WTC11 (cell line): ENCODE results near the gene LARP4B. TPM values are rescaled to one million over a fixed set of nuclear protein-coding genes. Genes with fewer than 3 reads are reported as not detected.

Experiments
- ATAC-seq: fragments of 200-7000 bp; cut with Tn5 transposase; 2 replicates; pipeline ENCODE4 v1.10.0; 2021; ENCODE audit warnings: mild to moderate bottlenecking, moderate library complexity
- CTCF ChIA-PET: fragments of 300-600 bp; sonication (Branson Sonifier 250); formaldehyde crosslinking; loops from one replicate; lab custom pipeline; 2021; ENCODE audit warnings: antibody characterized with exemption; lab: Charles Lee
- POLR2A ChIA-PET: fragments of 350-600 bp; sonication (Branson Sonifier 250); formaldehyde crosslinking; loops from one replicate; lab custom pipeline; 2021; ENCODE audit warnings: antibody characterized with exemption; lab: Charles Lee
- DNase-seq: peaks from one replicate; pipeline ENCODE4 v3.0.0; 2021; ENCODE audit warnings: low spot score
- H3K27ac Mint-ChIP-seq: 2 replicates; pipeline ENCODE4 v1.8.0; 2021; ENCODE audit warnings: mixed read lengths
- H3K27me3 Mint-ChIP-seq: 2 replicates; pipeline ENCODE4 v1.8.0; 2021; ENCODE audit warnings: low read depth, mild to moderate bottlenecking, moderate library complexity, mixed read lengths
- H3K36me3 Mint-ChIP-seq: 2 replicates; pipeline ENCODE4 v1.8.0; 2021; ENCODE audit warnings: mixed read lengths
- H3K4me1 Mint-ChIP-seq: 2 replicates; pipeline ENCODE4 v1.8.0; 2022; ENCODE audit warnings: mixed read lengths
- H3K4me3 Mint-ChIP-seq: 2 replicates; pipeline ENCODE4 v1.8.0; 2021; ENCODE audit warnings: mild to moderate bottlenecking, moderate library complexity, mixed read lengths
- H3K9me3 Mint-ChIP-seq: 2 replicates; pipeline ENCODE4 v1.8.0; 2021; ENCODE audit warnings: mixed read lengths
- EMX1 ChIP-seq: fragments of 250-450 bp; sonication (Bioruptor Pico); IDR thresholded peaks from 2 replicates; pipeline ENCODE4 v1.8.0; 2021; ENCODE audit warnings: mild to moderate bottlenecking
- FOXJ3 ChIP-seq: sonication (generic); formaldehyde crosslinking; IDR thresholded peaks from 2 replicates; pipeline ENCODE4 v1.9.0; 2021; ENCODE audit warnings: missing genetic modification reagents, mild to moderate bottlenecking, borderline replicate concordance
- GTF2I ChIP-seq: fragments of 250-450 bp; sonication (Bioruptor Pico); conservative IDR thresholded peaks from 2 replicates; pipeline ENCODE4 v1.4.0; 2021; ENCODE audit warnings: mild to moderate bottlenecking
- MYBL2 ChIP-seq: sonication (generic); formaldehyde crosslinking; IDR thresholded peaks from 2 replicates; pipeline ENCODE4 v1.8.1; 2023; ENCODE audit warnings: mild to moderate bottlenecking, moderate library complexity, missing genetic modification reagents
- NR1H2 ChIP-seq: sonication (generic); formaldehyde crosslinking; IDR thresholded peaks from 2 replicates; pipeline ENCODE4 v1.9.0; 2021; ENCODE audit warnings: mild to moderate bottlenecking, moderate library complexity, missing genetic modification reagents
- SP1 ChIP-seq: sonication (generic); formaldehyde crosslinking; conservative IDR thresholded peaks from 2 replicates; pipeline ENCODE4 v1.8.1; 2022; ENCODE audit warnings: missing genetic modification reagents
- ZBTB21 ChIP-seq: sonication (generic); formaldehyde crosslinking; IDR thresholded peaks from 2 replicates; pipeline ENCODE4 v1.8.1; 2023; ENCODE audit warnings: mild to moderate bottlenecking, missing genetic modification reagents, borderline replicate concordance
- ZNF121 ChIP-seq: sonication (generic); formaldehyde crosslinking; IDR thresholded peaks from 2 replicates; pipeline ENCODE4 v1.8.0; 2023; ENCODE audit warnings: missing genetic modification reagents
- ZNF232 ChIP-seq: sonication (generic); formaldehyde crosslinking; IDR thresholded peaks from 2 replicates; pipeline ENCODE4 v1.8.0; 2022; ENCODE audit warnings: mild to moderate bottlenecking, missing genetic modification reagents
- total RNA-seq: library from RNA; stranded (reverse); gene quantifications from 3 replicates; pipeline ENCODE4 v1.2.3, GENCODE V29; 2021
- TF ChIP-seq, protein P1 (sequence below): sonication (generic); formaldehyde crosslinking; IDR thresholded peaks from 2 replicates; pipeline ENCODE4 v1.8.0; 2023; ENCODE audit warnings: missing genetic modification reagents, mild to moderate bottlenecking, borderline replicate concordance
- TF ChIP-seq, protein P2 (sequence below): sonication (generic); formaldehyde crosslinking; IDR thresholded peaks from 2 replicates; pipeline ENCODE4 v1.8.1; 2023; ENCODE audit warnings: mild to moderate bottlenecking, missing genetic modification reagents, borderline replicate concordance
- TF ChIP-seq, protein P3 (sequence below): sonication (generic); formaldehyde crosslinking; IDR thresholded peaks from 2 replicates; pipeline ENCODE4 v1.8.1; 2023; ENCODE audit warnings: mild to moderate bottlenecking, missing genetic modification reagents, moderate library complexity
- TF ChIP-seq, protein P4 (sequence below): sonication (generic); formaldehyde crosslinking; IDR thresholded peaks from 2 replicates; pipeline ENCODE4 v1.8.0; 2023; ENCODE audit warnings: mild to moderate bottlenecking, missing genetic modification reagents
- TF ChIP-seq, protein P5 (sequence below): sonication (generic); formaldehyde crosslinking; IDR thresholded peaks from 2 replicates; pipeline ENCODE4 v1.8.1; 2022; ENCODE audit warnings: mild to moderate bottlenecking, missing genetic modification reagents, moderate library complexity, borderline replicate concordance
- TF ChIP-seq, protein P6 (sequence below): sonication (generic); formaldehyde crosslinking; IDR thresholded peaks from 2 replicates; pipeline ENCODE4 v1.8.1; 2022; ENCODE audit warnings: low read depth, mild to moderate bottlenecking, moderate library complexity, missing genetic modification reagents, borderline replicate concordance

Gene LARP4B
- total RNA-seq, 1 experiment from 2014 or later = 87.1 TPM

DNA sequence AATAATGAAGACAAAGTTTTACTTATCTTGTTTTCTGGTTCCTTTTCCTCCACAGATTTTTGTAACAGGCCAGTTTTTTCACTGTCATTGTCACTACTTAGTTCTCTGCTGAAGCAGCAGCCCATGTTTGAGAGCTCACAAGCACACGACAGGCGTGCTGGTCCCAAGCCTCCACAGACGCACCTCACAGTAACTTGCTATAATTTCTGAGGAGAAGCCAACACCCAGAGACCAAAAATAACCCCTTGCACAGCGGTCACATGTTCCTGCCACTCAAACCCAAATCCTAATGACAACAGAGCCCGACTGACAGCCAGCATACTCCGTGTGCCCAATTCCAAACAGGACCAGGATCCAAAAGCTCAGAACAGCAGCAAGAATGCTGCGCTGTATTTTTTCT is 58.5 kb downstream of the LARP4B start:
- ATAC-seq = no peak
- peak overlapping the region; percentile 69 for H3K27ac Mint-ChIP-seq
- no peaks in the 10 kb centered on the region for H3K4me1 Mint-ChIP-seq
- H3K9me3 Mint-ChIP-seq = no peaks in the 10 kb centered on the region
- no peak overlapping the region for H3K4me3 Mint-ChIP-seq
- CTCF ChIA-PET = no interaction called here
- POLR2A ChIA-PET = no interaction called here
- peaks cover 46% of the 10 kb centered on the region for H3K36me3 Mint-ChIP-seq
- no peak for DNase-seq
- no peak for TF ChIP-seq ZNF121
- no peak for TF ChIP-seq NR1H2 (CRISPR knock-in tag)
- no peak for TF ChIP-seq GTF2I (CRISPR knock-in tag)
- TF ChIP-seq, protein P1, sequence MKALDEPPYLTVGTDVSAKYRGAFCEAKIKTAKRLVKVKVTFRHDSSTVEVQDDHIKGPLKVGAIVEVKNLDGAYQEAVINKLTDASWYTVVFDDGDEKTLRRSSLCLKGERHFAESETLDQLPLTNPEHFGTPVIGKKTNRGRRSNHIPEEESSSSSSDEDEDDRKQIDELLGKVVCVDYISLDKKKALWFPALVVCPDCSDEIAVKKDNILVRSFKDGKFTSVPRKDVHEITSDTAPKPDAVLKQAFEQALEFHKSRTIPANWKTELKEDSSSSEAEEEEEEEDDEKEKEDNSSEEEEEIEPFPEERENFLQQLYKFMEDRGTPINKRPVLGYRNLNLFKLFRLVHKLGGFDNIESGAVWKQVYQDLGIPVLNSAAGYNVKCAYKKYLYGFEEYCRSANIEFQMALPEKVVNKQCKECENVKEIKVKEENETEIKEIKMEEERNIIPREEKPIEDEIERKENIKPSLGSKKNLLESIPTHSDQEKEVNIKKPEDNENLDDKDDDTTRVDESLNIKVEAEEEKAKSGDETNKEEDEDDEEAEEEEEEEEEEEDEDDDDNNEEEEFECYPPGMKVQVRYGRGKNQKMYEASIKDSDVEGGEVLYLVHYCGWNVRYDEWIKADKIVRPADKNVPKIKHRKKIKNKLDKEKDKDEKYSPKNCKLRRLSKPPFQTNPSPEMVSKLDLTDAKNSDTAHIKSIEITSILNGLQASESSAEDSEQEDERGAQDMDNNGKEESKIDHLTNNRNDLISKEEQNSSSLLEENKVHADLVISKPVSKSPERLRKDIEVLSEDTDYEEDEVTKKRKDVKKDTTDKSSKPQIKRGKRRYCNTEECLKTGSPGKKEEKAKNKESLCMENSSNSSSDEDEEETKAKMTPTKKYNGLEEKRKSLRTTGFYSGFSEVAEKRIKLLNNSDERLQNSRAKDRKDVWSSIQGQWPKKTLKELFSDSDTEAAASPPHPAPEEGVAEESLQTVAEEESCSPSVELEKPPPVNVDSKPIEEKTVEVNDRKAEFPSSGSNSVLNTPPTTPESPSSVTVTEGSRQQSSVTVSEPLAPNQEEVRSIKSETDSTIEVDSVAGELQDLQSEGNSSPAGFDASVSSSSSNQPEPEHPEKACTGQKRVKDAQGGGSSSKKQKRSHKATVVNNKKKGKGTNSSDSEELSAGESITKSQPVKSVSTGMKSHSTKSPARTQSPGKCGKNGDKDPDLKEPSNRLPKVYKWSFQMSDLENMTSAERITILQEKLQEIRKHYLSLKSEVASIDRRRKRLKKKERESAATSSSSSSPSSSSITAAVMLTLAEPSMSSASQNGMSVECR (CRISPR knock-in tag) = no peak
- TF ChIP-seq, protein P2, sequence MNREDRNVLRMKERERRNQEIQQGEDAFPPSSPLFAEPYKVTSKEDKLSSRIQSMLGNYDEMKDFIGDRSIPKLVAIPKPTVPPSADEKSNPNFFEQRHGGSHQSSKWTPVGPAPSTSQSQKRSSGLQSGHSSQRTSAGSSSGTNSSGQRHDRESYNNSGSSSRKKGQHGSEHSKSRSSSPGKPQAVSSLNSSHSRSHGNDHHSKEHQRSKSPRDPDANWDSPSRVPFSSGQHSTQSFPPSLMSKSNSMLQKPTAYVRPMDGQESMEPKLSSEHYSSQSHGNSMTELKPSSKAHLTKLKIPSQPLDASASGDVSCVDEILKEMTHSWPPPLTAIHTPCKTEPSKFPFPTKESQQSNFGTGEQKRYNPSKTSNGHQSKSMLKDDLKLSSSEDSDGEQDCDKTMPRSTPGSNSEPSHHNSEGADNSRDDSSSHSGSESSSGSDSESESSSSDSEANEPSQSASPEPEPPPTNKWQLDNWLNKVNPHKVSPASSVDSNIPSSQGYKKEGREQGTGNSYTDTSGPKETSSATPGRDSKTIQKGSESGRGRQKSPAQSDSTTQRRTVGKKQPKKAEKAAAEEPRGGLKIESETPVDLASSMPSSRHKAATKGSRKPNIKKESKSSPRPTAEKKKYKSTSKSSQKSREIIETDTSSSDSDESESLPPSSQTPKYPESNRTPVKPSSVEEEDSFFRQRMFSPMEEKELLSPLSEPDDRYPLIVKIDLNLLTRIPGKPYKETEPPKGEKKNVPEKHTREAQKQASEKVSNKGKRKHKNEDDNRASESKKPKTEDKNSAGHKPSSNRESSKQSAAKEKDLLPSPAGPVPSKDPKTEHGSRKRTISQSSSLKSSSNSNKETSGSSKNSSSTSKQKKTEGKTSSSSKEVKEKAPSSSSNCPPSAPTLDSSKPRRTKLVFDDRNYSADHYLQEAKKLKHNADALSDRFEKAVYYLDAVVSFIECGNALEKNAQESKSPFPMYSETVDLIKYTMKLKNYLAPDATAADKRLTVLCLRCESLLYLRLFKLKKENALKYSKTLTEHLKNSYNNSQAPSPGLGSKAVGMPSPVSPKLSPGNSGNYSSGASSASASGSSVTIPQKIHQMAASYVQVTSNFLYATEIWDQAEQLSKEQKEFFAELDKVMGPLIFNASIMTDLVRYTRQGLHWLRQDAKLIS = no peak
- TF ChIP-seq, all 79 proteins: peak for 0
- no peaks in the 10 kb centered on the region for H3K27me3 Mint-ChIP-seq

DNA sequence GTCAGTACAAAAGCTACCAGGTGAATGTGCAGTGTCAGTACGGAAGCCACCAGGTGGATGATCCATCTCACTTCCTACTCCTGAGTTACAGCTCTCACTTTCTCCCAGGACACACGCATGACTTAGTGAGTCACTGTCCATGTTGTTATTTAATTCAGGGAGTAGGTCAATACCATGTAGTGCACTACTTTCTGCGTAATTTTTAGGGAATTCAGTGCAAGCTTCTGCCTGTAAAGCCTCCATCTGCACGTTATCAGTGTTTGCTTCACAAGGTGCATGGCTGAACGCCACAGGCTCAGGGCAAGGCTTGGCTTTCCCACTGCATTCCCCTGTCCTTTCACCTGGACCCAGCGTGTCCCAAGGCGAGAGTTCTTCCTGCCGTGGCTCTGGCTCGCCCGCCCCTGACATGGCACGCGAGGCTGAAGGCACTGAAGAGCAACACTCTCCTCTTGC is 59.5 kb downstream of the LARP4B start:
- Mint-ChIP-seq H3K9me3 (no peaks in the 10 kb centered on the region), H3K4me3 (no peak overlapping the region), H3K27ac (peak overlapping the region; percentile 69; the same call in 1 of the 2 replicates), H3K4me1 (no peaks in the 10 kb centered on the region), H3K27me3 (no peaks in the 10 kb centered on the region), H3K36me3 (peaks cover 38% of the 10 kb centered on the region)
- no peak for DNase-seq
- CTCF ChIA-PET = no interaction called here
- ATAC-seq = no peak
- POLR2A ChIA-PET = no interaction called here
- TF ChIP-seq MYBL2 (CRISPR knock-in tag) (no peak), ZNF232 (CRISPR knock-in tag) (no peak), FOXJ3 (no peak), SP1 (CRISPR knock-in tag) (no peak), EMX1 (CRISPR knock-in tag) (no peak), ZBTB21 (no peak)
- TF ChIP-seq, protein P3, sequence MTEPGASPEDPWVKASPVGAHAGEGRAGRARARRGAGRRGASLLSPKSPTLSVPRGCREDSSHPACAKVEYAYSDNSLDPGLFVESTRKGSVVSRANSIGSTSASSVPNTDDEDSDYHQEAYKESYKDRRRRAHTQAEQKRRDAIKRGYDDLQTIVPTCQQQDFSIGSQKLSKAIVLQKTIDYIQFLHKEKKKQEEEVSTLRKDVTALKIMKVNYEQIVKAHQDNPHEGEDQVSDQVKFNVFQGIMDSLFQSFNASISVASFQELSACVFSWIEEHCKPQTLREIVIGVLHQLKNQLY (CRISPR knock-in tag) = no peak
- TF ChIP-seq, protein P4, sequence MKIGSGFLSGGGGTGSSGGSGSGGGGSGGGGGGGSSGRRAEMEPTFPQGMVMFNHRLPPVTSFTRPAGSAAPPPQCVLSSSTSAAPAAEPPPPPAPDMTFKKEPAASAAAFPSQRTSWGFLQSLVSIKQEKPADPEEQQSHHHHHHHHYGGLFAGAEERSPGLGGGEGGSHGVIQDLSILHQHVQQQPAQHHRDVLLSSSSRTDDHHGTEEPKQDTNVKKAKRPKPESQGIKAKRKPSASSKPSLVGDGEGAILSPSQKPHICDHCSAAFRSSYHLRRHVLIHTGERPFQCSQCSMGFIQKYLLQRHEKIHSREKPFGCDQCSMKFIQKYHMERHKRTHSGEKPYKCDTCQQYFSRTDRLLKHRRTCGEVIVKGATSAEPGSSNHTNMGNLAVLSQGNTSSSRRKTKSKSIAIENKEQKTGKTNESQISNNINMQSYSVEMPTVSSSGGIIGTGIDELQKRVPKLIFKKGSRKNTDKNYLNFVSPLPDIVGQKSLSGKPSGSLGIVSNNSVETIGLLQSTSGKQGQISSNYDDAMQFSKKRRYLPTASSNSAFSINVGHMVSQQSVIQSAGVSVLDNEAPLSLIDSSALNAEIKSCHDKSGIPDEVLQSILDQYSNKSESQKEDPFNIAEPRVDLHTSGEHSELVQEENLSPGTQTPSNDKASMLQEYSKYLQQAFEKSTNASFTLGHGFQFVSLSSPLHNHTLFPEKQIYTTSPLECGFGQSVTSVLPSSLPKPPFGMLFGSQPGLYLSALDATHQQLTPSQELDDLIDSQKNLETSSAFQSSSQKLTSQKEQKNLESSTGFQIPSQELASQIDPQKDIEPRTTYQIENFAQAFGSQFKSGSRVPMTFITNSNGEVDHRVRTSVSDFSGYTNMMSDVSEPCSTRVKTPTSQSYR = no peak
- TF ChIP-seq, protein P5, sequence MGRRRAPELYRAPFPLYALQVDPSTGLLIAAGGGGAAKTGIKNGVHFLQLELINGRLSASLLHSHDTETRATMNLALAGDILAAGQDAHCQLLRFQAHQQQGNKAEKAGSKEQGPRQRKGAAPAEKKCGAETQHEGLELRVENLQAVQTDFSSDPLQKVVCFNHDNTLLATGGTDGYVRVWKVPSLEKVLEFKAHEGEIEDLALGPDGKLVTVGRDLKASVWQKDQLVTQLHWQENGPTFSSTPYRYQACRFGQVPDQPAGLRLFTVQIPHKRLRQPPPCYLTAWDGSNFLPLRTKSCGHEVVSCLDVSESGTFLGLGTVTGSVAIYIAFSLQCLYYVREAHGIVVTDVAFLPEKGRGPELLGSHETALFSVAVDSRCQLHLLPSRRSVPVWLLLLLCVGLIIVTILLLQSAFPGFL (CRISPR knock-in tag) = no peak
- TF ChIP-seq, protein P6, sequence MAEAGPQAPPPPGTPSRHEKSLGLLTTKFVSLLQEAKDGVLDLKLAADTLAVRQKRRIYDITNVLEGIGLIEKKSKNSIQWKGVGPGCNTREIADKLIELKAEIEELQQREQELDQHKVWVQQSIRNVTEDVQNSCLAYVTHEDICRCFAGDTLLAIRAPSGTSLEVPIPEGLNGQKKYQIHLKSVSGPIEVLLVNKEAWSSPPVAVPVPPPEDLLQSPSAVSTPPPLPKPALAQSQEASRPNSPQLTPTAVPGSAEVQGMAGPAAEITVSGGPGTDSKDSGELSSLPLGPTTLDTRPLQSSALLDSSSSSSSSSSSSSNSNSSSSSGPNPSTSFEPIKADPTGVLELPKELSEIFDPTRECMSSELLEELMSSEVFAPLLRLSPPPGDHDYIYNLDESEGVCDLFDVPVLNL (CRISPR knock-in tag) = no peak
